Stimulated activated CD4-positive, alpha-beta T cell treated with anti-CD3 and anti-CD28 coated beads, Interleukin-15, amount 100 ng/mL, for 1 hour (primary cell): ENCODE results near the gene DISC1.
"Not testable (repeated sequence)": the region's sequence is repeated elsewhere in the genome, so short reads cannot be mapped to it uniquely, and the experiment has no call there.

Source experiments
- DNase-seq, 2 donors: peaks; one replicate each; pipeline ENCODE4 v3.0.0-alpha.2; 2020; ENCODE audit warnings: low read depth in 1 of 2, low spot score in 1 of 2

DISC1 gene

GRCh38 chr1:231872461-231872910 lies 245.9 kb downstream of the DISC1 start:
- no peak for DNase-seq

GRCh38 chr1:231878737-231879136 lies 252.1 kb downstream of the DISC1 start:
- DNase-seq: no peak

- no peak for DNase-seq
Observed at GRCh38 chr1:231879296-231879695, 252.7 kb downstream of the DISC1 start.

- DNase-seq: no peak
Observed at GRCh38 chr1:231882333-231882732, 255.7 kb downstream of the DISC1 start.

- DNase-seq: no peak
Observed at GRCh38 chr1:231882790-231883189, 256.2 kb downstream of the DISC1 start.

- no peak for DNase-seq
Observed at GRCh38 chr1:231883382-231883781, 256.8 kb downstream of the DISC1 start.

GRCh38 chr1:231885209-231885854 lies 258.7 kb downstream of the DISC1 start:
- no peak for DNase-seq

GRCh38 chr1:231887166-231887565 lies 260.6 kb downstream of the DISC1 start:
- no peak for DNase-seq

- DNase-seq: no peak
Observed at GRCh38 chr1:231887866-231888265, 261.3 kb downstream of the DISC1 start.

- DNase-seq: no peak
Observed at GRCh38 chr1:231890791-231891190, 264.2 kb downstream of the DISC1 start.

- DNase-seq: no peak
Observed at GRCh38 chr1:231893400-231894102, 267.0 kb downstream of the DISC1 start.

GRCh38 chr1:231896806-231897205 lies 270.2 kb downstream of the DISC1 start:
- no peak for DNase-seq

GRCh38 chr1:231899046-231899445 lies 272.5 kb downstream of the DISC1 start:
- DNase-seq: no peak

- no peak for DNase-seq
Observed at GRCh38 chr1:231899713-231900435, 273.3 kb downstream of the DISC1 start.

- no peak for DNase-seq
Observed at GRCh38 chr1:231903586-231904081, 277.0 kb downstream of the DISC1 start.

GRCh38 chr1:231907310-231907709 lies 280.7 kb downstream of the DISC1 start:
- not testable (repeated sequence) for DNase-seq

GRCh38 chr1:231913493-231913892 lies 286.9 kb downstream of the DISC1 start:
- DNase-seq: no peak

- peak in 1 of 2 donors; percentile 8 for DNase-seq
Observed at GRCh38 chr1:231918239-231919015, 291.8 kb downstream of the DISC1 start.

GRCh38 chr1:231919239-231919885 lies 292.8 kb downstream of the DISC1 start:
- no peak for DNase-seq

GRCh38 chr1:231919886-231920285 lies 293.3 kb downstream of the DISC1 start:
- no peak for DNase-seq
